ENCODE data around the gene RASGRP3.

- no peak for TF ChIP-seq POLR2AphosphoS5 (IDR thresholded peaks at IDR 0.05)
- TF ChIP-seq CTCF (IDR thresholded peaks at IDR 0.05) = no peak
- no peak for TF ChIP-seq POLR2A (IDR thresholded peaks at IDR 0.05)
These were observed 128.6 kb downstream of the RASGRP3 start for GRCh38 chr2:33605056-33605455.
